Cerebellar cortex (tissue), 1 donor: ENCODE measurements around the gene SRPK2.

ENCODE experiments used
- DNase-seq: peaks from one replicate; pipeline ENCODE4 v3.0.0-alpha.2; 2015; ENCODE audit warnings: low spot score

SRPK2 gene

DNA sequence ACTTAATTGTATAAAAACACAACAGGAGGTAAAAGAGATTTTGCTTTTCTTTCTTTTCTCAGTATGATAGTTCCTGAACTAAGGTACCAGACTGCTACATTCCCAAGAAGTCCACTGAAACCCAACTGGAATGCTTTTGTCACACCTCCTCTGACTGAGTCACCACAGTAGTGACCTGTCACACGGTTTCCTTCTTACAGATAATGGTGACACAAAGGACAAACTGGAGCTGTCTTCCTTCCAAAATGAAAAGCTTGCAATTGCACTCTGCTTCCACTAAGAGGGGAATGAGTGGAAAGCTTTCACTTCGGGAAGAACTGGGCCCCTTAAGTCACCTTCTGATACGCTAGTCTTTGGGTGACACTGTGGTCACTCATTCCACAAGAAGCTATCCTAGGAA lies 252.5 kb downstream of the SRPK2 start:
- no peak for DNase-seq

DNA sequence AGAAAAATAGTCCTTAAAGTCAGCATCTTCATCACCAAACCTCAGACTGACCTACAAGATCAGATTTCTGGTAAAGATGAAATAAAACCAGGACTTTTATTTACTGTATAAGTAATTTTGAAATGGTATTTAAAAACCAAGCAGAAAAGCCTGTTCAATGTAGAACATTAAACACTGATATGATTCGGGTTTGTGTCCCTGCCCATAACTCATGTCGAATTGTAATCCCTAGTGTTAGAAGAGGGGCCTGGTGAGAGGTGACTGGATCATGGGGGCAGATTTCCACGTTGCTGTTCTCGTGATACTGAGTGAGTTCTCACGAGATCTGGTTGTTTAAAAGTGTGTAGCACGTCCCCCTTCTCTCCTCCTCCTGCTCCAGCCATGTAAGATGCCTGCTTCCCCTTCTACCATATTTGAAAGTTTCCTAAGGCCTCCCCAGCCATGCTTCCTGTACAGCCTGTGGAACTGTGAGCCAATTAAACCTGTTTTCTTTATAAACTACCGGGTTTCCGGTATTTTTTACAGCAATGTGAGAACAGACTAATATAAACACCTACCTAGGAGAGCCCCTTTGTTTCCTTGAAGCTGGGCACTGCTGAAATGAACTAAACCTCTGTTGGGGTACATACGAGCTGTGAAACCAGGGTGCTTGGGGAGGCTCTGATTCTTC lies 254.6 kb downstream of the SRPK2 start:
- DNase-seq, result no peak

DNA sequence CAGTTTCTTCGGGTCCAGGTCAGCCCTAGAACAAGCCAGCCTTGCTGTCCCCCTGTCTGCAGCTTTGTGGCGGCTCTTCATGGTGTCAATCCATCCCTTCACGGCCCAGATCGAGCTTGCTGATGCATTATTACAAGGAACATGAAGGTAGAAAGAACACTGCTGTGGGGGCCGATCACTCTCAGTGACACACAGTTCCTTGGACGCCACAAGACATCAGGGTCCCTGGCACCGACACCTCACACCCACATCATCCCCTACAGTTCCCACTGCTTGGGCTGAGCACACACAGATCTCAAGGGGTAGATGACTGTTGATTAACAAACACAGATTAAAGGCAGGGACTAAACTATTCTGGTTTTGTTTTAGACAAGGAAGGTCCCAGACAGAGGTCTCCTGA lies 255.4 kb downstream of the SRPK2 start:
- no peak for DNase-seq

DNA sequence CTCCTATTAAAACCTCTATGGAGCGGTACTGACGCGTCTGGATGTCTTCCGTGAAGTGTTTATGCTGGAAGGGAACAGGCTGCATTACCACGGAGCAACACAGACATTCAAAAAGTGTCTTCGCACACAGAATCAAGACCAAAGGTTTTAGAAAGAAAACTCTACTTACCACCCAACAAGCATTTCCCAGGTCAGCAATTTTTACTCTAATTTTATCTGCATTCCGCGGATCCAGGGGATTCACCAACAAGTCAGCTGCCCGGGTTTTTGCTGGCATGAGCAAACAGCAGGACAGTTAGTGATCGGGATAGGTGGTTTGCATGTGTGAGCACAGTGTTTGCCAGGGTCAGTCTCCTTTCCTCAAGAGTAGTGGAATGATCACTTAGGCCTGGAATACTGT lies 255.9 kb downstream of the SRPK2 start:
- DNase-seq, result no peak

DNA sequence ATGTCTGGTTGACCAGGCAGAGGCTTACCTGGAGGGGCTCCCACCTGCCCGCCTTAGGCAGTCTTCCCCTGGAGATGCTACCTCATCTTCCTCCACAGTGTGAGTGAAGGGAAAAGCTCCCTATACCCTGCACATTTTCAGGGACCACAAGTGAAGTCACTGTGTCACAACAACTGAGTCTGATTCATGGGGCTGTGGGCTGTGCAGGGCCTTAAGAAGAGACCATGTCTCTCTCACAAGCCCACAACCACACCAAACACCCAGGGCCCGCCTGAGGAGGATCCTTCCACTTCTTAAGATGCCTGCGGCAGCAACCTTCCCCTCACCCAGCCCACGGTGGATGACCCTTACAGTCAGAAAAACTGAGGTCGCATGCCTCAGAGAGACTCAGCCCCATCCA lies 256.4 kb downstream of the SRPK2 start:
- DNase-seq, result no peak

DNA sequence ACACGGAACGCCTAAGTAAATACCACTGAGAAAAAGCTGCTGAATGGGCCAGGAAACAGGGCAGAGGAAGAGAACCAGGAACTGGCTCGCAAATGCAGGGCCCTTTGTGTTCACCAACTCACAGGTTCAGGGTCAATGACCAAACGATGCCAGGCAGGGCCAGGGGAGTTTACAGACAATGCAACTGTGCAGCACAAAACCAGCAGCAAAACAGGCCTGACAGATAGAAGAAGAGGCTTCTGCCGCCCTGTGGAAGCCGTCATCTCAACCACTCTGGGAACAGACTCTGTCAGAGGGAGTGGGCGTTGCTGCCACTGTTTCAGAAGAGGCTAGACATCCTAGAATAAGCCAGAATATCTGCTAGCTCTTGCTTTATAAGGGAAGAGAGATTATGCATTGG lies 256.8 kb downstream of the SRPK2 start:
- no peak for DNase-seq

DNA sequence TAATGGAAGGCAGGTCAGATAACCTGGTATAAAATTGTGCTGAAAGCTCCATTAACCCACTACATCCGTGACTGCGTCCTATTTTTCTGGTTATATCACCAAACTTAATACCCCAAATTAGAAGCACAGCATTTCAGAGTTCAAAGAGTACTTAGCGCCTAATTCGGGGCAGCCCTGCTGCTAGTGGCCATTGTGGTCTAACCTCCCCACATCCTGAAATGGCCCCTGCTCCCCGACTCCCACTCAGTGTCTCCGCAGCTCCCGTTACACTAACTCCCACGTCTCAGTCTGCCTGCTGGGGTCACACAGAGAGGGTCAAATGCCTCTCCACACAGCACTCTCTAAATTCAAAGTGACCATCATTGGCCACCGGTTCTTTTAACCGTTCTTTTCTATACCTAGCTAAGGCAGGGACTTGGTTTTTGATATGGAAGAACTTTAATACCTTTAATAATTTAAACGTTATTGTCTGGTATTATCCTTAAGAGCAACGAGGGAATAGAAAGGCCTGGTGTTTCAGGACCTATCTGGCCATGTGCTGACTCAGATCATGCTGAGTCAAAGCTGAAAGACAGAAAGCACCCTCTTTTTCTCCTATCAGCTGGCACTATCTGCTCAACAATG lies 257.6 kb downstream of the SRPK2 start:
- DNase-seq, result no peak

DNA sequence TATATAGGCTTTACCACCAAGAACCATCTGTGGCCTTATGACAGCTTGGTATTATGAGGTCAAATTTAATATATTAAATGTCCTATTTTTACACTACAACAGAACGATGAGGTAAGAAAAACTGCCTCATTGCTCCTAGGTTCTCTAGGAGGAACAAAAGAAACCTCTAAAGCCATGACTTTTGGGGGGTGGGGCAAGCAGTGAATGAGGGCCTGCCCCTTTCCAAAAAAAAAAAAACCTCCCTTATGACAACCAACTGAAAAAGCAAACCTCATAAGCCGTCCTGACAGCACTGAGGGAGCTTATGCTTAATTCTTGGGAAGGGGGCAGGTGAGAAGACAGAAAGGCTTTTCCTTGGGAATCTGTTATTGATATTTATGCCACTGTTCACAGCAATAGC lies 258.1 kb downstream of the SRPK2 start:
- DNase-seq, result no peak

DNA sequence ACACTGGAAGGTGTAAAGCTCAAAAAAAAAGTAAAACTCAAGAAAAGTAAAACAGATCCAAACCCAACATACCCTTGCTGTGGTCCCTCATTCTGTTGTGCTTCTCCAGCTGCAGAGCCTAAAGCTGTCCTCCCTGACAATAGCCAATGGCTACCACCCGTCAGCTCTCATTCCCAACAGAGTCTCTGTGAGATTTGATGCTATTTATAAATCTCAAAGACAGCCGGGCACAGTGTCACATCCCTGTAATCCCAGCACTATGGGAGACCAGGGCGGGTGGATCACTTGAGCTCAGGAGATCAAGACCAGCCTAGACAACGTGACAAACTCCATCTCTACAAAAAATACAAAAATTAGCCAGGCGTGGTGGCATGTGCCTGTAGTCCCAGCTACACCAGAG lies 258.7 kb downstream of the SRPK2 start:
- no peak for DNase-seq

DNA sequence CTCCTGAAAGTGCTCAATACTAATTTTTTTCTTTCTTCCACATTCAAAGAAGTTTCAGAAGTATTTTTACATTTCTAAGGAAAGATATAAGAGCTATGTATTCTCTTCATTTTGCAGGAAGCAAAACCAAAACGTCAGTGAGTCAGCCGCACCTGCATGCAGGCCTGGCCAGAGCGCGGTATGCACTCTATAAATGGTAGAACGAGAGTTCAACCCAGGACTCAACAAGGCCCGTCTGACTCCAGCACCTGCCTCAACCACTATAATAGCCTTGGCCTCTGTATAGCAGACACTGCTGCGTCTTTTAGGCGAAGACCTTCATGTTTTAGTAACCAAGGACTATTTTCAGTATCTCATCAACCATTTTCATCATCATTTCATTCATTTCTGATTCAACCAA lies 261.5 kb downstream of the SRPK2 start:
- no peak for DNase-seq

DNA sequence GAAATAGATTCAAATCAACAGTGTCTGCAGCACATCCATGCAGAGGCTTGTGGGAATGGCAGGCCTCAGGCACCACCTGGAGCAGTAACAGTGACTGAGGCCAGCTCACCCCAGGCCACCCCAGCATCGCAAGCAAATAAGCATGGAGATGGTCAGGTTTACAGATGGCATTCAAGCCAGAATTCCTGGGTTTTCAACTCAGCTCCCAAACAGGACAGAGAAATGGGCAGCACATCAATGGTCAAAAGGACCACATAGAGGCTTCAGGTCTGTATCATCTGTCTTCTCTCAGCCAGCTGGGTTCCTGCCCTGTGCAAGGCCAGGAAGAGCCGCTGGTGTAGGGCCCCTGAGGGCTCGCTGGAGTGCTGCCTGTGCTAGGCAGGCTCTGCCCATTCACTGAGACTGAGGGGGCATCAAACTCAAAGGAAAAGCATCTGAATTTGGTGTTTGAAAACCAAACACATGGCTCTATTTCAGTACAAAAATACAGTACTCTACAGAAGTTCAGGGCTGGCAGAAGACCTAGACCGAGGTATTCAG lies 262.2 kb downstream of the SRPK2 start:
- DNase-seq, result peak; percentile 94

DNA sequence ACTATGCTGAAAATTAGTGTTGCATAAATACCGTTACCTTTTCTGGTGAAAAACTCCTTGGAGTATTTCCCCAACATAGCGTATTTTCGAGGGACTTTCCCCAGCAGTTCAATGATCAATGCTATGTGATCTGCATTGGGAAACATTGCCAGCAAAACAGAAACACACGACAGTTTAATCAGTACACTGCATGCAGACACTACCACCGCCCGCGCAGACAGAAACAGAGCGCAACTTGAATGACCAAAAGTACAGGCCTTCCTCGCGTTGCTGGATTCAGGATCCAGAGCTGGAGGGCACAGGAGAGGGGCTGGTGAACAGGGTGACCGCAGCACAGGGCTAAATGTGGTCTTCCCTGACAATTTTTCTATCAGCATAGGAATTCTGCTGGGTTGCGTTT lies 263.0 kb downstream of the SRPK2 start:
- no peak for DNase-seq

DNA sequence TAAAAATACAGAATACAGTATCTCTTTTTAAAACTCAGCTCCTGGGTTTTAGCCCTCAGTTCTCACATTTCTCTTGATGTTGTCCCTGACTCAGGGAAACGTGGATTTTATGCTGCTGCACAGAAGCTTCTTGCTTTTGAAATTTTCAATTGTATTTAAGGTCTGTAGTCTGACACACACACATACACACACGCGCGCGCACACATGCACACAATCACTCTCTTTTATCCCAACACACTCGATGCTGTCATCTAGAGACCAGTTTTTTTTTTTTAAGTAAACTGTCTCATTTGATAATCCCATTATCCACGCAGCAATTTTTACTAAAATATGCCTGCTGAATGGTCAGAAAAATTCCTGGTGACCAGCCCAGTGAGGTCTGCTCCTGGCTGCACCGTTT lies 266.1 kb downstream of the SRPK2 start:
- no peak for DNase-seq

DNA sequence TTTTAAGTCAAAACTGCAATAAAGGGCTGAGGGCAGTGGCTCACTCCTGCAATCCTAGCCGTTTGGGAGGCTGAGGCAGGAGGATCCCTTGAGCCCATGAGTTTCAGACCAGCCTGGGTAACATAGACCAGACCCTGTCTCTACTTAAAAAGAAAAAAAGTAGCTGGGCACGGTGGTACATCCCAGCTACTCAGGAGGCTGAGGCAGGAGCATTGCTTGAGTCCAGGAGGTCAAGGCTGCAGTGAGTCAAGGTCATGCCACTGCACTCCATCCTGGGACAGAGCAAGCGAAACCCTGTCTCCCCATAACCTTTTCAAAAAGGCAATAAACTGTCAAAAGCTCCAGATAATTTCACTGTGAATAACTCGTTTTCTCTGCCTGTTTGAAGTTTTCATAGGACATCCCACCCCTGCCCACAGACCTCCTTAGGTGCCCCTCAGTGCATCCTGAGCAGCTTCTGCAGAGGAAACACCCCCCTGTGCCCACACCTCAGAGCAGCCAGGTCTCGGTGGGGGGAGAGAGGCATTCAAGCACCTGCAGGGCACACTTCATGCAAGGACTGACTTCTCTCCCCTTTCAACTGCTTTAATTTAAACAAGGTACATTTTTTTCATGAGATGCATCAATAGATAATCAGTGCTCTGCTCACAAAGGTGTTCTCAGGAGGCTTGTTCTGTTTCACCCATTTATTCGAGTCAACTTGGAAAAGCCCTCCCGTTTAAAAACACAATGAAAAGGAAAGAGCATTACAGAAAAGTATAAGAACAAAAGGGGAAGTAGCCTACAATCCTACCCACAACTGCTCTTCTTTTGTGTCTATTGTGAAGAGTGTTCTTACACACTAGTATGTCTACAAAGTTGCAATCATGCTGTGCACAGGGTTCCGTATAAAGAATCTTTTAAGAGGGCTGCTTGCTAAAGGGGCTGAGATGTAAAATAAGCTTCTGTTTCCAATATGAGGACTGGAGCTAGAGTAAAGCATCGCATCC lies 269.8 kb downstream of the SRPK2 start:
- no peak for DNase-seq

DNA sequence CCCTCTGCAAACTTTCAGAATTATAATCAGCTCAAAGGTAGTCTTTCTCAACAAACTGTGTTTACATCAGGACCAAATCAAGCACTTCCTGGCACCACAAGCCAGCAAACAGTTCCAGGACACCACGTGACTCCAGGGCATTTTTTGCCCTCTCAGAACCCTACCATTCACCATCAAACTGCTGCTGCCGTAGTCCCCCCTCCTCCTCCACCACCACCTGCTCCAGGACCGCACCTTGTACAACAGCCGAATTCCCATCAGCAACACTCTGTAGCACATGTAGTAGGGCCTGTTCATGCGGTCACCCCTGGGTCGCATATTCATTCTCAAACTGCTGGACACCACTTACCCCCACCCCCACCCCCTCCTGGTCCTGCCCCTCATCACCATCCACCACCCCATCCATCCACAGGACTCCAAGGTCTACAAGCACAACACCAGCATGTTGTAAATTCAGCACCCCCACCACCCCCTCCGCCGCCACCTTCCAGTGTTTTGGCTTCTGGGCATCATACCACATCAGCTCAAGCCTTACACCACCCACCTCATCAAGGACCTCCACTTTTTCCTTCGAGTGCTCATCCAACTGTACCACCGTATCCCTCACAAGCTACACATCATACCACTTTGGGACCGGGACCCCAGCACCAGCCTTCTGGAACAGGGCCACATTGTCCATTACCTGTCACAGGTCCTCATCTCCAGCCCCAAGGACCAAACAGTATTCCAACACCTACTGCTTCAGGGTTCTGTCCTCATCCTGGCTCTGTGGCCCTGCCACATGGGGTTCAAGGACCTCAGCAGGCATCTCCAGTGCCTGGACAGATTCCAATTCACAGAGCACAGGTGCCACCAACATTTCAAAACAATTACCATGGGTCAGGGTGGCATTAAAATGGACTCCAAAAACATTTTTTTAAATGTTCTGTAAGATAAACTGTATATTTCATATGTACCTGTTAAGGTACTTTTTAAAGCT lies 276.0 kb downstream of the SRPK2 start:
- DNase-seq, result no peak

DNA sequence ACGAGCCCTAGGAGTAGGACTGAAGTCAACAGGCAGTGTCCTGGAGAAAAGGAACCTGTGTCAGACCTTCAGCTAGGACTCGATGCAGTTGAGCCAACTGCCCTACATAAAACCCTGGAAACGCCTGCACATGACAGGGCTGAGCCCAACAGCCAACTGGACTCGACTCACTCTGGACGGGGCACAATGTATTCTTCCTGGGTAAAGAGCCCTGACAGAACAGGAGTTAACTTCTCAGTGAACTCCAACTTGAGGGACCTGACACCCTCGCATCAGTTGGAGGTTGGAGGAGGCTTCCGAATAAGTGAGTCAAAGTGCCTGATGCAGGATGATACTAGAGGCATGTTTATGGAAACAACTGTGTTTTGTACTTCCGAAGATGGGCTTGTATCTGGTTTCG lies 281.3 kb downstream of the SRPK2 start:
- peak; percentile 38 for DNase-seq

DNA sequence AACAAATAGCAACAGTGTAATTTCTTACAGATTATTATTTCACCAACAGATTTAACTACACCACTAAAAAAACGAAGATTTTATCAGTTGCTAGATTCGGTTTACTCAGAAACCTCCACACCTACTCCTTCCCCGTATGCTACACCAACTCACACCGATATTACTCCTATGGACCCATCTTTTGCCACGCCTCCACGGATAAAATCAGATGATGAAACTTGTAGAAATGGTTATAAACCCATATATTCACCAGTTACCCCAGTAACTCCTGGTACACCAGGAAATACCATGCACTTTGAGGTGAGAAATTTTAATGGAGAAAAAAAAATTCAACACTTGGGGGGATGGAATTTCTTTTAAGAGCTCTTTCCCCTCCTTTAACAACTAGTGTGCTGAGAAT lies 282.2 kb downstream of the SRPK2 start:
- no peak for DNase-seq

DNA sequence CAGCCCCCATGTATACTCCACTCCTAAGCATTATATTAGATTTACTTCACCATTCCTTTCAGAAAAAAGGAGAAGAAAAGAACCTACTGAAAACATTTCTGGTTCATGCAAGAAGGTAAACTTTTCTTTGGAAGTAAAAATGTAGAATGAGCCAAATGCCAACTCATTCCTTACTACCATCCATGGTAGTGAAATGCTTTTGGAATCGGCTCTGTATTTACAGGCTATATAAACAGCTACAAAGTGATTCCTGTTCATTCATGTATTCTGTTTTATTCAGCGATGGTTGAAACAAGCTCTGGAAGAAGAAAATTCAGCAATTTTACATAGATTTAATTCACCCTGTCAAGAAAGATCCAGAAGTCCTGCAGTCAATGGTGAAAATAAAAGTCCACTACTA lies 283.1 kb downstream of the SRPK2 start:
- no peak for DNase-seq

DNA sequence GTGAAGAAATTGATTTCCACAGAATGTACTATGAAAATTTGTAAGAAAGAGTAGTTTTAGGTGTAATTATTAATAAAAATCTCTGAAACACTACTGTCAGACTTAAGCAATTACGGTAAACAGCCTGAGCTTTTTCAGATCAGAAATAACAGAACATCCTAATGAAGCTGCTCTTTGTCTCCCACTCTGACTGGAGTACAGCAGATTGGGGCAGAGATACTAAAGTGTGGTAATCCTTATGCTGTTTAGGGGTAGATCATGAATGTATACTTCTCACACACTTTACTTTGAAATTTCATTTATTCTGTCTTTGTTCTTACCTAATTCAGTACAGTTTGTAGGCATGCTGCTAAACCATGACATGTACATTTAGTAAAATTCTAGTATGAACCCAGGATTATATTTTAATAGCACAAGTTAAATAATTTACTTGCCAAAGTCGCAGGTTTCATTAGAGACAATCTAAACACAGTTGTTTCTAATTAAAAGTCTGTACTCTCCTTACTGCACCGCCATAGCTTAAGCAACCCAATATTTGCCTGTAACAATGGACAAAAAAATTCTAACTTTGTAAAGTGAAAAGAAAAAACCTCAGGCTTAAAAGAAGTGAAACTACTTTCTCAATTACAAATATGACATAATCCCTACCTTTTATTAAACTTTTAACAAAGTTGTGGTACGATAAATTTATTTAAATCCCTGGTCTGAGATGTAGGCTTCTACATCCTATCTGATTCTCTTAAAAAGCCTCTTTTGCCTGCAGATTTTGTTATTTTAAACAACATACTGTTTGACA lies 286.0 kb downstream of the SRPK2 start:
- no peak for DNase-seq

DNA sequence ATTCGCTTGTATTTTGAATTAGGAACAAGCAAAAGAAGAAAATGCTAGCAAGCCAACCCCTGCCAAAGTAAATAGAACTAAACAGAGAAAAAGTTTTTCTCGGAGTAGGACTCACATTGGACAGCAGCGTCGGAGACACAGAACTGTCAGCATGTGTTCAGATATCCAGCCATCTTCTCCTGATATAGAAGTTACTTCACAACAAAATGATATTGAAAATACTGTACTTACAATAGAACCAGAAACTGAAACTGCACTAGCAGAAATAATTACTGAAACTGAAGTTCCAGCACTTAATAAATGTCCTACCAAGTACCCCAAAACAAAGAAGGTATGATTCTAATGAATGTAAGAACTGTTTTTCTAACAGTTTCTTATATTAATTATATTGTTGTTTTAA lies 286.9 kb downstream of the SRPK2 start:
- no peak for DNase-seq
